ENCODE measurements around the gene RIT2.

DNA sequence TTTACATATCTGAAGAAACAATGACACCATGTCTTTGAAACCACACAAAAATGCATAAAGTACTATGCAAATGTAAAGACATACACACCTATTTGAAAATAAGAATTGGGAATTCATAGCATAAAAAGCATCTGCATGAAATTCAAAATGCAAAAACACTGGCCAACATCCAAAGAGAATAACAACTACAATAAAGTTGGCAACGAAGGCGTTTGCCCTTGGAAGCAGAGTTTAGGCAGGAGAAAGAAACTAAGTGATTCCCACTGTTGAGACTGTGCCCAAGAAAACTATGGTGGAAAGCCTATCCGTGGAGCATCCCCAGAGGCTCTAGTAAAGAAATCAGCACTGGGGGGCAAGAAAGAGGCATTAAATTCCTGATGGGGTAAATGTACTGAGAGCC is 292.8 kb downstream of the RIT2 start:
- TF ChIP-seq ZNF671 (CRISPR knock-in tag; IDR thresholded peaks at IDR 0.05): no peak
- no peak for TF ChIP-seq ATF1 (CRISPR knock-in tag; IDR thresholded peaks at IDR 0.05)
- TF ChIP-seq ZNF232 (CRISPR knock-in tag; IDR thresholded peaks at IDR 0.05): no peak
- TF ChIP-seq SP1 (CRISPR knock-in tag; conservative IDR thresholded peaks at IDR 0.05): no peak
- TF ChIP-seq NR3C1 (CRISPR knock-in tag; conservative IDR thresholded peaks at IDR 0.05; ENCODE audit: low read depth): no peak
- TF ChIP-seq, protein P1, sequence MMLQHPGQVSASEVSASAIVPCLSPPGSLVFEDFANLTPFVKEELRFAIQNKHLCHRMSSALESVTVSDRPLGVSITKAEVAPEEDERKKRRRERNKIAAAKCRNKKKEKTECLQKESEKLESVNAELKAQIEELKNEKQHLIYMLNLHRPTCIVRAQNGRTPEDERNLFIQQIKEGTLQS (CRISPR knock-in tag; conservative IDR thresholded peaks at IDR 0.05): no peak

All from WTC11 (cell line).